Measurements from ENCODE around the gene MNT.

Gene MNT

GRCh38 chr17:2372180-2372579, 28.7 kb downstream of the MNT start:
- no peak overlapping the region for H3K4me3 ChIP-seq (ENCODE audit: low read length)
- TF ChIP-seq CTCF (conservative IDR thresholded peaks at IDR 0.05; ENCODE audit: low read length), result no peak
- DNase-seq (ENCODE audit: low read depth), result no peak

GRCh38 chr17:2371183-2372130, 29.4 kb downstream of the MNT start:
- no peak for TF ChIP-seq CTCF (conservative IDR thresholded peaks at IDR 0.05; ENCODE audit: low read length)
- no peak overlapping the region for H3K4me3 ChIP-seq (ENCODE audit: low read length)
- DNase-seq (ENCODE audit: low read depth), result no peak

- no peak for TF ChIP-seq CTCF (conservative IDR thresholded peaks at IDR 0.05; ENCODE audit: low read length)
- no peak for DNase-seq (ENCODE audit: low read depth)
- no peak overlapping the region for H3K4me3 ChIP-seq (ENCODE audit: low read length)
Measured at GRCh38 chr17:2370211-2370589, 30.7 kb downstream of the MNT start.

GRCh38 chr17:2369551-2370210, 31.2 kb downstream of the MNT start:
- H3K4me3 ChIP-seq (ENCODE audit: low read length), result no peak overlapping the region
- no peak for DNase-seq (ENCODE audit: low read depth)
- no peak for TF ChIP-seq CTCF (conservative IDR thresholded peaks at IDR 0.05; ENCODE audit: low read length)

GRCh38 chr17:2369039-2369438, 31.8 kb downstream of the MNT start:
- no peak for DNase-seq (ENCODE audit: low read depth)
- no peak overlapping the region for H3K4me3 ChIP-seq (ENCODE audit: low read length)
- no peak for TF ChIP-seq CTCF (conservative IDR thresholded peaks at IDR 0.05; ENCODE audit: low read length)

GRCh38 chr17:2368359-2368758, 32.5 kb downstream of the MNT start:
- TF ChIP-seq CTCF (conservative IDR thresholded peaks at IDR 0.05; ENCODE audit: low read length), result no peak
- no peak overlapping the region for H3K4me3 ChIP-seq (ENCODE audit: low read length)
- DNase-seq (ENCODE audit: low read depth), result no peak
